Left lung (tissue), 10 donors: ENCODE results near the gene LRRC25. TPM values are rescaled to one million over a fixed set of nuclear protein-coding genes. Genes with fewer than 3 reads are reported as not detected.
A peak's percentile ranks its signal among the peaks of the same experiment; 100 is the strongest.

Experiments used
- ATAC-seq: fragments of 200-7000 bp; cut with Tn5 transposase; one replicate; pipeline ENCODE4 v1.9.1; 2020; ENCODE audit warnings: moderate library complexity
- DNase-seq, 4 donors: peaks; one replicate each; pipeline ENCODE4 v3.0.0-alpha.2; 2013 to 2020
- H3K27ac ChIP-seq, 2 donors: fragments of 200-600 bp; sonication (generic) in 1 of 2; one replicate each; pipeline versions ENCODE4 v1.5.0 to v1.8.0; 2020 to 2021
- H3K27me3 ChIP-seq, 2 donors: fragments of 200-600 bp; sonication (generic) in 1 of 2; one replicate each; pipeline versions ENCODE4 v1.5.0 to v1.8.0; 2020 to 2021
- H3K36me3 ChIP-seq, 2 donors: fragments of 200-600 bp; sonication (generic) in 1 of 2; one replicate each; pipeline versions ENCODE4 v1.5.0 to v1.8.0; 2020 to 2021
- H3K4me1 ChIP-seq, 2 donors: fragments of 200-600 bp; one replicate each; pipeline ENCODE4 v1.8.0; 2021
- H3K4me3 ChIP-seq, 2 donors: fragments of 200-600 bp; sonication (generic) in 1 of 2; one replicate each; pipeline versions ENCODE4 v1.5.0 to v1.8.0; 2020 to 2021; ENCODE audit warnings: mild to moderate bottlenecking in 1 of 2
- H3K9me3 ChIP-seq, 2 donors: fragments of 200-600 bp; sonication (generic) in 1 of 2; one replicate each; pipeline versions ENCODE4 v1.5.0 to v1.8.0; 2020 to 2021
- CTCF ChIP-seq, 2 donors: fragments of 200-600 bp; sonication (generic) in 1 of 2; IDR thresholded peaks; one replicate each; pipeline versions ENCODE4 v1.5.0 to v1.8.0; 2021; ENCODE audit warnings: antibody characterized with exemption in 2 of 2
- intact Hi-C, 2 donors: fragments of 100-400 bp; cut with DNase I; formaldehyde crosslinking; loops; one replicate each; pipeline versions ENCODE4 v1.11.2 to v1.14.2; 2022
- polyA plus RNA-seq, 6 donors: library from polyadenylated mRNA; unstranded; fragments of 120-200 nt; gene quantifications; one replicate each; pipeline ENCODE4 v1.2.1, GENCODE V29; 2013; ENCODE audit not compliant: insufficient read length in 6 of 6
- total RNA-seq, 2 donors: library from RNA; stranded (reverse); fragmentation: NEBNext Ultra II Directional; extraction: Animal tissue kit (Norgen Biotek cat#: 25700); gene quantifications; one replicate each; pipeline ENCODE4 v1.2.1, GENCODE V29; 2021
- donor health status: DM: no; HTN: yes; CAD: no.
- donor health status: DM: no; HTN: no; CAD: no.

Gene LRRC25
- total and polyA plus RNA-seq, 8 donors = 1.3 to 53.7 (median 1.6) TPM

- Histone ChIP-seq H3K9me3 (no peaks in the 10 kb centered on the region), H3K36me3 (peaks cover 0 to 38% of the 10 kb centered on the region in 2 donors), H3K27ac (peak overlapping the region; percentile 52 to 80), H3K4me3 (peak overlapping the region; percentile 33 to 43), H3K4me1 (peaks cover 12 to 78% of the 10 kb centered on the region in 2 donors), H3K27me3 (no peaks in the 10 kb centered on the region)
- peak; percentile 99 for TF ChIP-seq CTCF (IDR thresholded peaks at IDR 0.05)
- DNase-seq = peak; percentile 72 to 97 (median 87)
- ATAC-seq = peak; percentile 70
- intact Hi-C loops = no loop called here
These were observed 9.1 kb downstream of the LRRC25 start for GRCh38 chr19:18388100-18388959.

- no peak for TF ChIP-seq CTCF (IDR thresholded peaks at IDR 0.05)
- Histone ChIP-seq H3K4me3 (peak overlapping the region; percentile 33 to 43), H3K27ac (peak overlapping the region in 1 of 2 donors; percentile 80), H3K4me1 (peaks cover 12 to 68% of the 10 kb centered on the region in 2 donors), H3K27me3 (no peaks in the 10 kb centered on the region), H3K9me3 (no peaks in the 10 kb centered on the region), H3K36me3 (peaks cover 0 to 36% of the 10 kb centered on the region in 2 donors)
- intact Hi-C loops = no loop called here
- DNase-seq (no peak), ATAC-seq (peak; percentile 5)
These were observed 10.7 kb downstream of the LRRC25 start for GRCh38 chr19:18386543-18387271.

GRCh38 chr19:18385675-18386542, 11.5 kb downstream of the LRRC25 start, which contains the start of gene GDF15:
TSS of gene GDF15 (plus strand) at chr19:18386158. CDS start at chr19:18386190, 32 bp downstream.
- TF ChIP-seq CTCF (IDR thresholded peaks at IDR 0.05) = peak; percentile 36 to 64
- Histone ChIP-seq H3K27ac (peak within 1 kb of the TSS; percentile 2 to 80), H3K4me1 (peaks cover 12 to 65% of the 10 kb centered on the region in 2 donors), H3K27me3 (no peaks in the 10 kb centered on the region), H3K4me3 (peak within 1 kb of the TSS; percentile 33 to 43), H3K9me3 (no peaks in the 10 kb centered on the region), H3K36me3 (peaks cover 0 to 28% of the 10 kb centered on the region in 2 donors)
- ATAC-seq = peak; percentile 77
- DNase-seq = peak in 3 of 4 donors; percentile 70 to 91 (median 91)
- intact Hi-C loops = no loop called here

- H3K36me3 ChIP-seq = peaks cover 0 to 22% of the 10 kb centered on the region in 2 donors
- peaks cover 12 to 65% of the 10 kb centered on the region in 2 donors for H3K4me1 ChIP-seq
- no peaks in the 10 kb centered on the region for H3K9me3 ChIP-seq
- H3K27ac ChIP-seq = peak overlapping the region; percentile 2 to 80
- no peak for TF ChIP-seq CTCF (IDR thresholded peaks at IDR 0.05)
- H3K4me3 ChIP-seq = no peak overlapping the region
- H3K27me3 ChIP-seq = no peaks in the 10 kb centered on the region
- intact Hi-C loops = no loop called here
- ATAC-seq = no peak
- no peak for DNase-seq
These were observed 12.1 kb downstream of the LRRC25 start for GRCh38 chr19:18385359-18385674.
